Neural cell (in vitro differentiated cells): ENCODE measurements around the gene SMARCB1. TPM values are rescaled to one million over a fixed set of nuclear protein-coding genes. Genes with fewer than 3 reads are reported as not detected.

Source experiments
- H2AFZ ChIP-seq: fragments of 200-600, 300-800 bp; sonication (generic), shearing (Covaris generic); 2 replicates; pipeline ENCODE4 v1.6.0; 2014; ENCODE audit warnings: low read depth, mild to moderate bottlenecking, antibody characterized with exemption, low read length, moderate library complexity
- H3F3A ChIP-seq: fragments of 200-600 bp; shearing (Covaris generic); 2 replicates; pipeline ENCODE4 v1.6.1; 2016; ENCODE audit warnings: mild to moderate bottlenecking, moderate library complexity, mixed read lengths, antibody characterized with exemption, low read length; ENCODE audit not compliant: insufficient read depth, poor library complexity, severe bottlenecking
- H3K27ac ChIP-seq: fragments of 200-600, 300-800 bp; sonication (generic), shearing (Covaris generic); 2 replicates; pipeline ENCODE4 v1.5.1; 2014; ENCODE audit warnings: mild to moderate bottlenecking, low read length, moderate library complexity
- H3K27me3 ChIP-seq: fragments of 300-800, 200-600 bp; sonication (generic), shearing (Covaris generic); 2 replicates; pipeline ENCODE4 v1.6.0; 2014; ENCODE audit warnings: mild to moderate bottlenecking, low read depth, low read length, moderate library complexity; ENCODE audit not compliant: insufficient read depth
- H3K36me3 ChIP-seq: fragments of 300-800, 200-600 bp; sonication (generic), shearing (Covaris generic); 2 replicates; pipeline ENCODE4 v1.5.1; 2014; ENCODE audit warnings: mild to moderate bottlenecking, antibody characterized with exemption, low read length, moderate library complexity; ENCODE audit not compliant: insufficient read depth
- H3K4me2 ChIP-seq: fragments of 300-800, 200-600 bp; sonication (generic), shearing (Covaris generic); 2 replicates; pipeline ENCODE4 v1.6.0; 2014; ENCODE audit warnings: mild to moderate bottlenecking, low read length
- H3K4me3 ChIP-seq: fragments of 300-800, 200-600 bp; sonication (generic), shearing (Covaris generic); 2 replicates; pipeline ENCODE4 v1.5.1; 2014; ENCODE audit warnings: mild to moderate bottlenecking, low read length, moderate library complexity
- H3K79me2 ChIP-seq: fragments of 200-600 bp; shearing (Covaris generic); replicated peaks from 2 replicates; pipeline ENCODE4 v1.6.0; 2014; ENCODE audit warnings: mild to moderate bottlenecking, low read length, moderate library complexity; ENCODE audit not compliant: insufficient read depth
- H3K9ac ChIP-seq: fragments of 300-800, 200-600 bp; sonication (generic), shearing (Covaris generic); 2 replicates; pipeline ENCODE4 v1.6.1; 2016; ENCODE audit warnings: mild to moderate bottlenecking, low read length, mixed read lengths
- H3K9me2 ChIP-seq: fragments of 200-600 bp; shearing (Covaris generic); 2 replicates; pipeline ENCODE4 v1.6.1; 2016; ENCODE audit warnings: mild to moderate bottlenecking, low read length, mixed read lengths; ENCODE audit not compliant: insufficient read depth
- H3K9me3 ChIP-seq: fragments of 200-600, 300-800 bp; sonication (generic), shearing (Covaris generic); 2 replicates; pipeline ENCODE4 v1.6.1; 2016; ENCODE audit warnings: mild to moderate bottlenecking, mixed run types, low read length, moderate library complexity, mixed read lengths
- H4K20me1 ChIP-seq: fragments of 200-600 bp; shearing (Covaris generic); 2 replicates; pipeline ENCODE4 v1.6.1; 2016; ENCODE audit warnings: mild to moderate bottlenecking, mixed run types; ENCODE audit not compliant: insufficient read depth
- CTCF ChIP-seq: fragments of 450-650 bp; IDR thresholded peaks from 2 replicates; pipeline ENCODE4 v1.5.1; 2014; ENCODE audit warnings: antibody characterized with exemption, mild to moderate bottlenecking, moderate library complexity; ENCODE audit not compliant: poor library complexity, severe bottlenecking
- EP300 ChIP-seq: fragments of 450-650 bp; conservative IDR thresholded peaks from 2 replicates; pipeline ENCODE4 v1.6.1; 2014; ENCODE audit warnings: antibody characterized with exemption, mild to moderate bottlenecking, moderate library complexity; ENCODE audit not compliant: poor library complexity, severe bottlenecking
- EZH2 ChIP-seq: fragments of 200-600, 300-800 bp; shearing (Covaris generic), sonication (generic); IDR thresholded peaks from 2 replicates; pipeline ENCODE4 v1.6.1; 2014; ENCODE audit warnings: antibody characterized with exemption, low read length, borderline replicate concordance, mild to moderate bottlenecking; ENCODE audit not compliant: insufficient read depth, poor library complexity, severe bottlenecking
- MXI1 ChIP-seq: fragments of 450-650 bp; conservative IDR thresholded peaks from 2 replicates; pipeline ENCODE4 v1.6.1; 2014; ENCODE audit warnings: antibody characterized with exemption, mild to moderate bottlenecking; ENCODE audit not compliant: poor library complexity, severe bottlenecking
- POLR2AphosphoS5 ChIP-seq: IDR thresholded peaks from 2 replicates; pipeline ENCODE4 v1.6.1; 2012
- RAD21 ChIP-seq: fragments of 450-650 bp; conservative IDR thresholded peaks from 2 replicates; pipeline ENCODE4 v1.6.1; 2014; ENCODE audit warnings: antibody characterized with exemption, mild to moderate bottlenecking, moderate library complexity
- REST ChIP-seq: IDR thresholded peaks from 2 replicates; pipeline ENCODE4 v1.6.1; 2012; ENCODE audit warnings: borderline replicate concordance
- SMC3 ChIP-seq: fragments of 450-650 bp; conservative IDR thresholded peaks from 2 replicates; pipeline ENCODE4 v1.6.1; 2014; ENCODE audit warnings: antibody characterized with exemption, mild to moderate bottlenecking, moderate library complexity; ENCODE audit not compliant: poor library complexity
- TAF1 ChIP-seq: IDR thresholded peaks from 2 replicates; pipeline ENCODE4 v1.6.1; 2012; ENCODE audit warnings: low read depth
- polyA plus RNA-seq: library from polyadenylated mRNA; depleted of rRNA; stranded (reverse); fragments of >200 nt; gene quantifications from 2 replicates; pipeline ENCODE4 v1.2.3, GENCODE V29; 2014

SMARCB1 gene
- polyA plus RNA-seq, 1 donor from 2014 or later, result 97.5 TPM

- Histone ChIP-seq H3K36me3 (no peaks in the 10 kb centered on the region), H3K79me2 (peaks cover 5% of the 10 kb centered on the region), H2AFZ (no peak overlapping the region), H3K9me3 (no peaks in the 10 kb centered on the region), H3K4me2 (no peak overlapping the region), H3K4me3 (no peak overlapping the region), H3K27me3 (no peaks in the 10 kb centered on the region), H3K9me2 (no peaks in the 10 kb centered on the region), H3F3A (no peaks in the 10 kb centered on the region), H3K9ac (no peak overlapping the region), H4K20me1 (no peaks in the 10 kb centered on the region), H3K27ac (no peak overlapping the region)
- no peak for TF ChIP-seq MXI1
- no peak for TF ChIP-seq TAF1
- TF ChIP-seq RAD21, result no peak
- TF ChIP-seq EP300, result no peak
- no peak for TF ChIP-seq CTCF
- no peak for TF ChIP-seq SMC3
- no peak for TF ChIP-seq EZH2
- TF ChIP-seq REST, result no peak
- no peak for TF ChIP-seq POLR2AphosphoS5
These were observed 31.7 kb upstream of the SMARCB1 start for GRCh38 chr22:23754980-23755636.

GRCh38 chr22:23755711-23756110 lies 31.1 kb upstream of the SMARCB1 start:
- TF ChIP-seq MXI1 (no peak), EP300 (no peak), CTCF (no peak), POLR2AphosphoS5 (no peak), TAF1 (no peak), REST (no peak), RAD21 (no peak), SMC3 (no peak)
- no peak overlapping the region for H2AFZ ChIP-seq
- H3K4me3 ChIP-seq, result no peak overlapping the region
- H3K4me2 ChIP-seq, result no peak overlapping the region
- no peaks in the 10 kb centered on the region for H3K79me2 ChIP-seq
- no peak overlapping the region for H3K27ac ChIP-seq
- H3K9me2 ChIP-seq, result no peaks in the 10 kb centered on the region
- H3K9ac ChIP-seq, result no peak overlapping the region
- no peaks in the 10 kb centered on the region for H3K36me3 ChIP-seq
- no peaks in the 10 kb centered on the region for H4K20me1 ChIP-seq
- no peaks in the 10 kb centered on the region for H3K9me3 ChIP-seq
- no peaks in the 10 kb centered on the region for H3K27me3 ChIP-seq
- no peaks in the 10 kb centered on the region for H3F3A ChIP-seq
